Fibroblast of upper back skin (primary cell): ENCODE data around the gene SEMA5B.

Source experiments
- DNase-seq: peaks from one replicate; pipeline ENCODE4 v3.0.0-alpha.2; 2013

The SEMA5B gene

DNA sequence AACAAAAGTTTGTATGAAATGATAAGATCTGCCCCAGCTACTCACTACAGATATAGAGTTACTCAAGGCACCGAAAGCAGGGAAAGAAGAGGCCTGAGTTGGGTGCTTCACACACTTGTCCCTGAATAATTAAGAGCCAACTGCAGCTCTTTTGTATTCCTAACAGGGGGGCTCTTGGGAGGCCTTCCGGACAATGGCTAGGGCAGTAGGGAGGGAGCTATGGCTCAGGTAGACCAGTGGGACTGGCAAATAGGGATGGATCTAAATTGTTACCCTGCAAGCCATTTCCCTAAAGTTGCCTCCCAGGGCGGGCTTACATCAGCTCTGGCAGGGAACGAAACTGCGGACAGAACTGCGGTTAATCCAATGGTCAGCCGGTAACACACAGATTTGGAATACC is 6.2 kb downstream of the SEMA5B start:
- DNase-seq: no peak

DNA sequence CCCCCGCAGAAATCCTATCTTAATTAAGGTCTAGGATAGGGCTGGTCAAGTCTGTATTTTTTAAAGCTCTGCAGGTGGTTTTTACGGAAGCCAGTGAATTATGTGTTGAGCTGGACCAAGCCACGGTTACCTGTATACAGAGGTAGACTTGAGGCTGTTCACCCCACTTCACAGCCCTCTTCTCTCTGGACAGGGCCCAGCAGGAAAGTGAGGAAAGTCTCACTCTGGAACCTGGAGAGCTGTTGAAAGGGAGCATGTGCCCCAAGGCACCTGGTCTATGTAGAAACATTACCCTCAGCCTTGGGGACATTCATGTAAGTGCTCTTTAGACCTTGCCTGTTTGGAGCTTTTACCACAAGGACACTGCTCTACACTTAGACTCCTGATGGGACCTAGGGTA is 6.9 kb downstream of the SEMA5B start:
- no peak for DNase-seq

DNA sequence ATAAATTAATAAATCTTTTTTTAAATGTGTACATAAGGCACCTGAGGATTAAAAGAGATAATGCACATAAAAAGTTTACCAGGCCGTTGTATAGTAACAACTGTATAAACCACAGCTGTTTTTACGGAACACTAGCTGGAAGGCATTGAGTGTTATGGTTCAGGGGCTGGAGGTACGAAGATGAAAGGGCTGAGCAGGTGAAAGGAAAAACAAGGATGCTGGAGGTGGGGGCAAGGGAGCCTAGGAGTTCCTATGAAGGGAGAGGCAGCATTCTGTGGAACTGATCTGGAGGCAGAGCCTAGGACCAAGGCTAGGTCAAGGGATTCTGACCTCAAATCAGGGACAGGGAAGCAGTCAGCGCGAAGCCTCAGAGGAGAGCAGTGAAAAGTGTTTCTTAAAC is 8.0 kb downstream of the SEMA5B start:
- DNase-seq: no peak

DNA sequence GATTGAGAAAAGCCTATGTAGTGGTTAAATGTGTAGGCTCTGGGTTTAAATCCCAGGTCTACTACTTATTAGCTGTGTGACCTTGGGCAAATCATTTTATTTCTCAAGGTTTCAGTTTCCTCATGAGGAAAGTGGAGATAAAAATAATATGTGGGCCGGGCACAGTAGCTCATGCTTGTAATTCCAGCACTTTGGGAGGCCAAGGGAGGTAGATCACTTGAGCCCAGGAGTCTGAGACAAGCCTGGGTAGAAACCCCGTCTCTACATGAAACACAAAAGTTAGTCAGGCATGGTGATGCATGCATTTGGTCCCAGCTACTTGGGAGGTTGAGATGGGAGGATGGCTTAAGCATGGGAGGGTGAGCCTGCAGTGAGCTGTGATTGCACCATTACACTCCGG is 8.4 kb downstream of the SEMA5B start:
- DNase-seq: no peak

- no peak for DNase-seq
These were observed 8.9 kb downstream of the SEMA5B start for GRCh38 chr3:123018683-123019082.

DNA sequence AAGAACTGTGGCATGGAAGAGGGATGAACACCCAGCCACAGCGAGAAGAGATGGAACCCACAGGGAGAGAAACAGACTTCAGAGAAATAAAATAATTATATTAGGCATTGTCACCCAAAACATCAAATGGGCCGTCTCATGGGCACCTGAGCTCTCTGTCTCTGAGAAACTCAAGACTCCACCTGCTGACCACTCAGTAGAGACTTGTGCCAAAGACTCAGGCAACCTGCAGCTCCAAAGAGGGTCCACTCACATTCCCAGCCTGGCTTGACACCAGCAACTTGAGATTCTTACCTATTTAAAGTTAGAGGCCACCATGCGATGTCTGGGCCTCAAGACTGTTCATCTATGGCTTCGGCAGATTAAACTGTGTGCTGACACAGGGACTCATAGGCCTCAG is 12.0 kb downstream of the SEMA5B start:
- DNase-seq: no peak

GRCh38 chr3:123013876-123014275 is 13.7 kb downstream of the SEMA5B start:
- DNase-seq: no peak

DNA sequence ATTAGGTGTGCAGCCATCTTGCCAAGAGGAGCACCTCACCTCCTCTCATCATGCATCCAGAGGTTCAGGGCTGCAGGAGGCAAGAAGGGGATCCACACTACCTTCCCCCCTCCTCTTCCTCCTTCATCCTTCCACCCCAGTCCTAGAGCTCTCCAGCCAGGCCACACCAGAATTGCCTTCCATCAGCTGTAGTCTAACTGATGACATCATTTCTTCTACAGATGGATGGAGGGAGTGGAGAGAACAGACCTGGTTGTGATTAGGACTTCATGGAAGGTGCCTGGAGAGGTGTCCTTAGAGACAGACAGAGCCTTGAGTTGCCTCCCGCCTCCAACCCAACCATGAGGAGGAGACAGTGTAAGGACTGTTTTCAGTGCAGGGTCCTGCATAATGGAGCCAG is 14.9 kb downstream of the SEMA5B start:
- no peak for DNase-seq

- no peak for DNase-seq
These were observed 16.1 kb downstream of the SEMA5B start for GRCh38 chr3:123011447-123011846.

GRCh38 chr3:123008840-123009239 is 18.7 kb downstream of the SEMA5B start:
- no peak for DNase-seq

GRCh38 chr3:123006609-123007008 is 21.0 kb downstream of the SEMA5B start:
- DNase-seq: no peak

DNA sequence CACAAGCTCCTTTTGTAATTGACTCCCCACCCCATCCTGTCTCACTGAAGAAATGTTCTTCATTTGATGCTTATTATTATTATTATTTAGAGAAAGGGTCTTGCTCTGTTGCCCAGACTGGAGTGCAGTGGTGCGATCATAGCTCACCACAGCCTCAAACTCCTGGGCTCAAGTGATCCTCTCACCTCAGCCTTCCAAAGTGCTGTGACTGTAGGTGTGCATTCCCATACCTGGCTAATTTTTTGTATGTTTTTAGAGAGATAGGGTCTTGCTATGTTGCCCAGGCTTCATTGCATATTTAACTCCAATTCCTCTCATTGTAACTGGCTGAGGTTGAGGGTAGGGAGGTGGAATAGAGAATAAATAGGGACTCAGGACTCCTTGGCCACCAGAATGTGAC is 22.3 kb downstream of the SEMA5B start:
- DNase-seq: no peak

DNA sequence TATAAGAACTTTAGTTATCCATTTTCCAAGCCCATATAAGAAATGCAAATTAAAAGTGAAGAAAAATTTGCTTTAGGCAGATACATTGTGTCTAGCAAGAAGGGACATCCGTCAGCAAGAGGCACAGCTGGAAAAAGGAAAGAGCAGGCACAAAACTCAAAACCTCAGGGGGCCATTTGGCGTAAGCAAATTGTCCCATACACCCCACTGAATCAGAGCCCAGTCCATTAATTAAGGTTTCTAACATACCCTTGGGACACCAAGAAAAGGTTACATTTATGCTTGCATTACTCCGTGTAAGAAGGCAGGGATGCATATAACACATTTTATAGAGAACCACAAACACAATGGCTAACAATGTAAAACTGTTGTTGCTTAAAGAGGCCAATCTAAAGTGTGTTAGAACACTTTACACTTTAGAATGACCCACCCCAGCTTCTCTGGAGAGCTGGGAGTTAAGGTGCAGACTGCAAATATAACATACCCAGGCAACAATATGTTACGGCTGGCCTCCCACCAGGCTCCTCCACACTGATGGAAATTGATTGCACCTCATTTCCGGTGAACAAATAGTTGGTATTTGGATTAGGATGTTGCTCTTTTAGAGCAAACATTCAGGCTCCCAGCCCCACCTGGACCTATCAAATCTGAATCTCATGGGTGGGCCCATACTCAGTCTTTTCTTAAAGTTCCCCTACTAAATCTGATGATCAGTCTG is 23.2 kb downstream of the SEMA5B start:
- no peak for DNase-seq

DNA sequence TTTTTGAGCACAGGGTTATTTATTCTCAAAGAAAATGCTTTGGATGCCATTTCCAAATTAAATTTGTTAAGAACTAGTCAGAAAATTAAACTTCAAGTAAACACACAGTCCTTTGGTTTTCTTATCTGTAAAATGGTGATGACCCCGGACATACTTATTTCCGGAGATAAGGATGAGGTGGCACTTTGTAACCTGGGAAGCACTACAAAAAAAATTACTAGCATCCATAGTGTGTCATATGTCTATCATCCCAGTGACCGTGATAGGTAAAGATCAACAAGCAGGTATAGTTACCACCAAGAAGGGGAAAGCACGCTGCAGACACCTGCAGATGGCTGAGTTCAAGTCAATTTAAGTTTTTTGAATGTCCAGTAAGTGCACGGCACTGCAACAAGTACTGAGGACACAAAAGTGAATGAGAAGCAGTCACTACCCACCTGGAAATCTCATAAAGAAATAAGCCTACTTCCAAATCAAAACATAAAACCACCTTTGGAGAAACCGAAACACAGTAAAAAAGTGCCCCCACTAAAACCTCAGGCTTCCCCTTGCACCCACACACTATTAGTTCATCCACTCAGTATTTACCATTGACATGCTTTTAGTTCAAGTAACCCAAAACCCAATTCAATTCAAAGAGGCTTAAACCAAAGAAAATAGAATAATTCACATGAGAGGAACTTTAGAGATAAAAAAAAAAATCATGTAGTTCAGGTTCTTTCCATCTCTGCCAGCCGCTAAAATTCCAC is 24.6 kb downstream of the SEMA5B start:
- no peak for DNase-seq

- DNase-seq: no peak
These were observed 25.3 kb downstream of the SEMA5B start for GRCh38 chr3:123002100-123002748.

DNA sequence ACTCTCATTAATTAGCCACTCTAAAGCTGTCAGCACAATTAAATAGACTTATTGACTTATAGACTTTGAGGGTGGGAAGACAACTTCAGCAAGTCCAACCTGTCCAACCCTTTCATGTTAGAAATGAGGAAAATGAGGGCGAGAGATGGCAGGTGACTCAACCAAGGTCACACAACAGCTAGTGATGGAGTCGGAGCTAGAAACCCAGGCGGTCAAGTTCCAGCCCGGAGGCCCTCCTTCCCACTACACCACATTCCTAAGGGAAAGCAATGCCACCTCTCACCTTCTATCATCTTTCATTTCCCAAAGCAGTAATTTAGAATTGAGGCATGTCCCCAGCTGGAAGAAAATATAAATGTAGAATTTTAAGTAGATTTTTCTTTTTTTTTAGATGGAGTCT is 28.7 kb downstream of the SEMA5B start:
- no peak for DNase-seq

- no peak for DNase-seq
These were observed 29.4 kb downstream of the SEMA5B start for GRCh38 chr3:122998206-122998605.

GRCh38 chr3:122996038-122996580 is 31.5 kb downstream of the SEMA5B start:
- no peak for DNase-seq

- no peak for DNase-seq
These were observed 32.6 kb downstream of the SEMA5B start for GRCh38 chr3:122994954-122995353.

DNA sequence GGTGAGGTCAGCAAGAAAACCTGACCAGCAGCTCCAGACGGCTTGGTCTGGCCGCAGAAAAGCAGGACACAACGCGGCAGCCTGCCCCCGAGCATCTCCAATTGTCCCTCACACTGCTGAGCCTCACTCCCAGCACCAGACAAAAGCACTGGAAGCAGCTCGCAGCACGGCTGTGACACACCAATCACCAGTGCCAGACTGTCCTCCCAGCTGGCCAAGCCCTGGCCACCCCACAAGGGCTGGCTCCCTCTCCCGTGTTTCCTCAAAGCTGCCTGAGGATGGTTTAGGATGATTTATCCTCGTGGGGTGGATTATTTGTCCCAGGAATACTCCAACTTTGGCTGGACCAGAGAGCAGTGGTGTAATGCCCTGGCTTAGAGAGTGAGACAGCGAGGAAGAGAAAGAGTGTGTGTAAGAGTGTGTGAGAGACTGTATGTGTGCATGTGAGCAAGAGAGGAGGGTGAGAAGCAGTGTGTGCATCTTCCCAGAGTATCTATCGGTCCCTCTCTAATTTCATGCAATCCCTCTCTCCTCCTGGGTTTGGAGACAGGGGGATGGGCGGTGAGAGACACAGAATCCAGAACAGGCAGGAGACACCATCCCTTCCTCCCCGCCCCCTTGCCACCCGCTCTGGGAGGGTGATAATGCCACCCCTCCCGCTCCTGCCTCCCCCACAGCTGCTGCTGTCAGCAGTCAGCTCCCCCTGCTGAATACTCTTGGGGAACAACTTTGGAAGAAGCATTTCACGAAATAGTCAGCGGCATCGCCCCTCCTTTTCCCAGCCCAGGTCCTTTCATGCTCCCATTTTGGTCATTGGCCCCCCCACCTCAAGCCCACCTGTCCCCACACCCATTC is 34.2 kb downstream of the SEMA5B start:
- no peak for DNase-seq

- DNase-seq: no peak
These were observed 34.9 kb downstream of the SEMA5B start for GRCh38 chr3:122992676-122993075.

DNA sequence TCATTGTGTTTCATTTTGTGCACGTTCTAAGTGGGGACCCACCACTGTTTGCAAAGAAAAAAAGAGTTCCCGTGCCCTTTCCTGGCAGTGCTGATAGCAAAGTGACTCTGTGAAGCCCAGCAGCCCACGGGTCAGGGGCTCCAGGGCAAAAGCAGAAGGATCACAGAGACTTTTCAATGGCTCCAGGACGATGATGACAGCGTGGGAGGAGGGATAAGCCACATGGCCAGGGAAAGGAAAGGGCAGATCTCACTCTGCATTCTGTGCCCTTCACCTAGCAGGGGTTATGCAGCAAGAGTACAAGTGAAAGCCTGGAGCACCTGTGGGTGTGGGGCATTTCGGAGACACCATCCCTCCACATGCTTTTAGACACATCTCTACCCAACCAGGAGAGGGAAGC is 35.4 kb downstream of the SEMA5B start:
- no peak for DNase-seq
